GM19438 (cell line): ENCODE measurements around the gene MYT1.

Source experiments
- ATAC-seq: cut with Tn5 transposase; IDR thresholded peaks from one replicate; pipeline ENCODE4 v1.9.1; 2021; ENCODE audit warnings: low read depth; ENCODE audit not compliant: unreplicated experiment

Gene MYT1

DNA sequence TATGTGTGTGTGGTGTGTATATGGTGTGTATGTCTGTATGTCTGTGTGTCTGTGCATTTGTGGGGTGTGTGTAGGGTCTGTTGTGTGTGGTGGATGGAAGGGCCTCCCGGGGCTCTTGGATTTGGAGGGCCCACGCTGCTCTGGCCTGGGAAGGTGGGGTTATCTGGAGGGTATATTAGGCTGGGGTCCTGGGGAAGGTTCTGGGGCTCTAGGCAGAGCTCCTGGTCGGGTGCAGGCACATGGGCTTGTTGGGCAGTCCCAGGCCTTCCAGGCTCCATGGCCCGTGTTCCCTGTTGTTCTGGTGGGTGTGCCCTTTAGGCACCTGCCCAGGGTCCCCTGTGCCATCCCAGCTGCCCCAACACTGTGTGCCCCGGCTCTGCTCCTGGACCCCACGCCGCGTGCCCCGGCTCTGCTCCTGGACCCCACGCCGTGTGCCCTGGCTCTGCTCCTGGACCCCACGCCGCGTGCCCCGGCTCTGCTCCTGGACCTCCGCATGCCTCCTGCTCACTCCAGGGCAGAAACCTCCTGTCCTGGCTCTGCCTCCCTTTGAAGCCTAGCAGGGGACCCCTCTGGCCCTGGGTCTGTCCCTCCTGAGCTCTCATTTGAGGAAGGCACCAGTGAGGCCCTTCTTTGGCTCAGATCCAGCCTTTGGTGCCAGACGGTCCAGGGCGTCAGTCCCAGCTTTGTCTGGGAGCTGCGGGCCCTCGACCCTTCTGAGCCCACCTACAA is 10.2 kb upstream of the MYT1 start:
- no peak for ATAC-seq

DNA sequence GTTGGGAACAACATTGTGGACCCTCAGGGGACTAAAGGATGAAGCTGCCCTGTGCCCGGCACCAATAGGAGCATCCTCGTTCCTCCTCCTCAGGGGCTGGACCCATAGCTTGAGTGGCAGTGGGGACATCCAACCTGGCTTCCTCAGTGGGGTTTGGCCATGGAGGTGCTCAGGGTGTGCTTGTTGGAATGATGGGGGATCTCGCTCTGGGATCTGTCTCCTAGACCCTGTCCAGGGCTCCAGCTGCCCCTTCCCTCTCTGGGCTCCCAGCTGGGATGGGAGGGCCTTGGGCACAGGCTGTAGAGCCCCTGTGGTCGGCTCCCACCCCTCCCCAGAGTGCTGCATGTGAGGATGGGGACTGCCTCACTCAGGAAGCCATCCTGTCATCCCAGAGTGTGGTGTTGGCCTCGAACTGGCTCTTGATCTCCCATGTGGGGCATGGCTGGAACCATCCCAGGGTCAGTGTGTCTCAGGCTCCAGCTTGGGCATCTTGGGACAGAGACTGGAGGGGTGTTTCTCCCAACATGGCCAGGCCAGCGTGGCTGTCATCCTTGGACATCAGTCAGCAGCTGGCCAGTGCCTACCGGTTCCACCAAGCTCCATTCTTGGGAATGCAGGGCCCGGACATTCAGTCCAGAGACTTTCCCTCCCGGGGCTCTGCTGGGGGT is 9.5 kb upstream of the MYT1 start:
- no peak for ATAC-seq

DNA sequence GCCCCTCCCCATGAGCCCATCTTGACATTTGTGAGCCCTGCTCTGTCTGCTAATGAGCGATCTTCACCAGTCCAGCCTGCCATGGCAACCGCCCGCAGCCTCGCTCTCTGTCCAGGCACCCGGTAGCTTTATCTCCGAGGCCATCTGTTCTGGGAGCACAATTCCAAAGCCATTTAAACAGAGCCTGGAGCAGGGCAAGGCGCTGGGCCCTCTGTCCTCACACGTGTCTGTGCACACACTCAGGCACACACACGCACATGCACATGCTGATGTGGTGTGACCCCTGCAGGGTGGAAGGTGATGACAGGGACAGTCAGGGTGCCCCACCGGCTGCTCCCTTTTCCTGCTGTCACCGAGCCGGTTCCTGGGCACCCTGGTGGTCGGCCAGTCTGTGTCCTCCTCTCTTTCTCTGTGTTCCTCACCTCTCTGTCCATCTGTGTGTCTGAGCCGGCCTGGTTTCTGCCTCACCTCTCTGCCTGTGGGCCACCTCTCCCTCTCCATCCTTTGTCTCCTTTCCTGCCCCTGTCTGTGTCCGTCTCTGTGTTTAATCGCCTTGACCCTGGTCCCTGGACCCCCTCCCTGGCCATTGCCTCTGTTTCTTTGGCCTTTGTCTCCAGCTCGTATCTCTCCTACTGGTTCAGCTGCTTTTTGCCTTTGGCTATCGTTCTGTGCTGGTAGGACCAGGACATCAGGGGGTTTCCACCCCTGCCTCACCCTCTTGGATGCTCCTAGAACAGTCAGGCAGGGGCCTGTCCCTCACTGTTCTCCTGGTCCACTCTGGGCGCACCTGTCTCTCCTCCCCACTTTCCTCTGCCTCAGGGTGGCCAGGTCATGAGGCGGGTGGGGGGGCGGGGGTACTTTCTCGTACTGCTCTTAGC is 8.8 kb upstream of the MYT1 start:
- ATAC-seq = no peak

DNA sequence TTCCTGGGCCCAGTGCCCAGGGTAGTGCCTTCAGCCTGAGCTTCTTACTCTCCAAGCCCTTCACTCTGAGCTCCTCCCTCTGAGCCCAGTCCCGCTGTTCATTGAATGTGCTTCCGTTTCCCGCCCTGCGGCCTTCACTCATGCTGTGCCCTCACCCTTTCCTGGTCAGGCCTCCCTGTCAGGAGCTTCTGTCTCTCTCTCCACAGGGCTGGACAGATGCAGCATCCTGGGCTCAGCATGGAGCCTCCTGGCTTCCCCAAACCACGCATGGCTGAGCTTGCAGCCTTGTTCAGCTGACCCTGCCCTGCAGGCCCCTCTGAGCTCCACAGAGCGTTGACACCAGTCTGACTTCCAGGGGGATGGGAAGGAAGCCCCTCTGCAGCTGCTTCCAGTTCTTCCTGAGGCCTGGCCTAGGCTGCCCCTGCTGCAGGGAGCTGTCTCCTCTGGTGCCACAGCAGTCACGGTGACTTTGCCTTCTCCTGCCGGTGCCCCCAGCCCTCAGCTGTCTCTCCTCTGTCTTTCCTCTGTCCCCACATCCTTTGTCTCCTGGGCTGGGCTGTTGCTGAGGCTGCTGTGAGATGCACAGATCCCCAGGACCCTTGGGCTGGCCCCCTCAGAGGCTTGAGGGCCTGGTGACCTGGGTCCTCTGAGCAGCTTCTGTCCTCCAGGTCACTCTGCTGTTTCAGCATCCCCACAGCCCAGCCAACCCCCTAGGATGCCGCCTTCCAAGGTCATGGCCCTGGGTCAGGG is 7.9 kb upstream of the MYT1 start:
- ATAC-seq = no peak

DNA sequence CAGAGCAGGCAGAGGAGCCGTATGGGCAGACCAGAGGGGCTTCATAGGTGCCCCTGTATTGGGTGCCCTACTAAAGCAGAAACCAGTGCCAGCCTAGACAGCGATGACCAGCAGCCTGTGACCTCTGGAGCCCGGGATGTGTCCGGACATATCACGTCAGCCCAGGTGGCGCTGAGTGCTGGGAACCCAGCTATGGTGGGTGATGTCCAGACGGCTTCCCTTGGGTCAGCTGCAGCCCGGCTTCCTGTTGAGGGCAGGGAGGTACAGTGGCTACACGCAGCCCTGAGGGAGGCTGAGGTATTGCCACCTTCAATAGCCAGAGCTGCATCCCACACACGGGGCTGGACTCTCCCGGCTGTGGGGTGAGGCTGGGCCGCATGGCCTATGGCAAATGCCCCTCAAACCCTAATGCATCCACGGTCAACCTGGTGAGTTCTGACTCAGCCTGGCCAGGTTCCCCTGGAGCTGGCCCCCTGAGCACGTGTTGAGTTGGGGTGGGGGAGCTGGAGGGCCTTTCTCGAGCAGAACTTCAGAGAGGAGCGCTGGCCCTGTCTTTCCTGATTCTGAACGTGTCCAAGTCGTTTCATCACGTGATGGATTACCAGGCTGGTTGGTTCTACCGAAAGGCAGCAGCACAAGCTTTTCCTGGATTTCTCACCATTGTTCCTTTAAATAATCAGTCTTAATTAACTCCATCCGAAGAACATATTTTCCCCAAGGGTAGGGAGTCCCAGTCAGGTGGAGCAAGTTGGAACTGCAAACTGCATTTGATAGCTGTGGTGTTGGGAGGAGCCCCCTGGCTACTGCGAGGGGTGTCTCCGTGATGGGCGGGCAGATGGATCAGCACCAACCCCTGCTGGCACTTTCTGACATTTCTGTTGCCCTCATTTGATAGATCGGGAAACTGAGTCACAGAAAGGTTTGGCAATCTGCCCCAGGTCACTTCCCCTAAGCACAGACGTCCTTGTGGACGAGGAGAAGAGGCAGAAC is 7.1 kb upstream of the MYT1 start:
- no peak for ATAC-seq

DNA sequence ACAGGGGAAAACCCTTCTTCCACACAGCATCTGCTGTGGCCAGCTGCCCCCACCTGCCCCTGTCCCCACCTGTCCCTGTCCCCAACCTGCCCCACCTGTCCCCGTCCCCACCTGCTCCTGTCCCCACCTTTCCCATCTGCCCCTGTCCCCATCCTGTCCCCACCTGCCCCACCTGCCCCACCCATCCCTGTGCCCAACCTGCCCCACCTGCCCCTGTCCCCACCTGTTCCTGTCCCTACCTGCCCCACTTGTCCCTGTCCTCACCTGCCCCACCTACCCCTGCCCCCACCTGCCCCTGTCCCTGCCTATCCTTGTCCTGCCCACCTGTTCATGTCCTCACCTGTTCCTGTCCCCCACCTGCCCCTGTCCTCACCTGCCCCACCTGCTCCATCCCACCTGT is 6.4 kb upstream of the MYT1 start:
- no peak for ATAC-seq

DNA sequence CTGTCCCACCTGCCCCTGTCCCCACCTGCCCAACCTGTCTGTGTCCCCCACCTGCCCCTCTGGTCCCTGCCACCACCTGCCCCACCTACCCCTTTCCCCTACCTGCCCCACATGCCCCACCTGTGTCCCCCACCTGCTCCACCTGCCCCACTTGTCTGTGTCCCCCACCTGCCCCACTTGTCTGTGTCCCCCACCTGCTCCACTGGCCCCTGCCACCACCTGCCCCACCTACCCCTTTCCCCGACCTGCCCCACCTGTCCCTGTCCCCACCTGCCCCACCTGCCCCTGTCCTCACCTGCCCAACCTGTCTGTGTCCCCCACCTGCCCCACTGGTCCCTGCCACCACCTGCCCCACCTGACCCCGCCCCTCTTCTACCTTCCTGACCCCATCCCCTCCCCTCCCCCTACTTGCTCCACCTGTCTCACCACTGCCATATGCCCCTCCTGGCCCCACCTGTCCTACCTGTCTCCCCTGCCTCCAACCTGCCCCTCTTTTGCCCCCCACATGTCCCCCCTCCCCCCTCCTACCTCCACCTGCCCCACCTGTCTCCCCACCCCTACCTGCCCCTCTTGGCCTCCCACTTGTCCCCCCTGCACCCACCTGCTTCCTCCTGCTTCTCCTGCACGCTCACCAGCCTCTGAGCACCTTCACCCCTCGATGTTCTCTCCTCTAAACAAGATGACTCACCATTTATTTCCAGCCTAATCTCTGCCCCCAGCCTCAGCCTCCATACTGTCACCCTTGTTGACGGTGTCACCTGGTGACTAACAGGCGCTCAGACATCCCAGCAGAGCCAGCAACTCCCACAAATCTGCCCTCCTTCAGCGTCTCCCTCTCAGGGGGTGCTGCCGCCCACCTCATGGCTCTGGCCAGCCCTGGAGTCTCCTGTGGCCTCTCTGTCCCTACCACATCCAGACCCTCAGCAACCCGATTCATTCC is 5.6 kb upstream of the MYT1 start:
- no peak for ATAC-seq

DNA sequence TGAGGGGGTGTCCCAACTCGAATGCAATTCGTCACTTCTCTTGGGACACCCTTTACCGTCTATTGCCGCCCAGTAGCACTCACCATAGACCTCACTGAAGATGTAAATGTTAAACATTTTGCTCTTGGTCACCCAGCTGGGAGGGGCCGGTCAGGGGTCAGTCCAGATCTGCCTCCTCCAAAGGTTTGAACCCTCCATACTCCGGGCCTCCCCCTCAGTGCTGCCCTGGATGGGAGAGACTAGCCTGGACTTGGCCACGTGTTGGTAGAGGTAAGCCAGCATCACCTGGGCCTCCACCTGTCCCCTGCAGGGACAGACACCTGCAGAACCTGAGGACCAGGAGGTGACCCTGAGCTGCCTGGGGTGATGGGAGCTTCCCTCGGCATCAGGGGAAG is 5.0 kb upstream of the MYT1 start:
- no peak for ATAC-seq

DNA sequence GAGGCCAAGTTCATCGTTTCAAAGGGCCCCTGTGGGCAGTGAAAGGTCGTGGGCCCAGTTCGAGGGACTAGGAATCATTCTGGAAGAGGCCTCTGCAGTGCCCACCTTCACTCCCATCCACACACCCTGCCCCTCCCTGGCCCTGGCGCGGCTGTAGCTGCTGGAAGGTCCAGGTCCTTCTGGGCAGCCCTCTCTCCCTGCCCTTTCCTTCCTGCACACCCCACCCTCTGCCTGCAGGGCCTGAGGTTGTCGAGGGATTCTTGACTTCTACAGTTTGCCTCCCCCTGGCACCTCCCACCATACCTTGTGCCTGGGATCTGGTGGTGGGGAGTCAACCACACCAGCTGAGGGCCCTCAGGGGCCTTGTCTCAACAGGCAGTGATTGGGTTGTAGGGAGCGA is 4.5 kb upstream of the MYT1 start:
- ATAC-seq = no peak

DNA sequence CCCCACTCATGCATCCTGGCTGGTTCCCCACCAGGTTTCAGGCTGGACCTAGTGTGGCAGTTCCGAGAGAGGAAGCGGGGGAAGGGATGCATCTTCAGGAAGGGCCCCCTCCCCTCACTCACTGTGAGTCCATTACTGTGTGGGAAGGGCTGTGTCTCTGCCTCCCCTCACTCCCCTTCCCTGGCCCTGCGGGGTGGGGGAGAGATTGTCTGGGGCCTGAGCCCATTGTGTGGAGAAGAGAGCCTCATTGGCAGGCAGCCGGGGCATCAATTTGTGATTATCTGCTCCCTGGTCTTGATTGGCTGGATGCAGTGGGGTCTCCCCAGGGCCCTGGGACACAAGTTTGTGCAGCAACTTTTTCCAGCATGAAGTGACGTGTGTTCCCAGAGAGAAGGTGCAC is 4.1 kb upstream of the MYT1 start:
- ATAC-seq = no peak

DNA sequence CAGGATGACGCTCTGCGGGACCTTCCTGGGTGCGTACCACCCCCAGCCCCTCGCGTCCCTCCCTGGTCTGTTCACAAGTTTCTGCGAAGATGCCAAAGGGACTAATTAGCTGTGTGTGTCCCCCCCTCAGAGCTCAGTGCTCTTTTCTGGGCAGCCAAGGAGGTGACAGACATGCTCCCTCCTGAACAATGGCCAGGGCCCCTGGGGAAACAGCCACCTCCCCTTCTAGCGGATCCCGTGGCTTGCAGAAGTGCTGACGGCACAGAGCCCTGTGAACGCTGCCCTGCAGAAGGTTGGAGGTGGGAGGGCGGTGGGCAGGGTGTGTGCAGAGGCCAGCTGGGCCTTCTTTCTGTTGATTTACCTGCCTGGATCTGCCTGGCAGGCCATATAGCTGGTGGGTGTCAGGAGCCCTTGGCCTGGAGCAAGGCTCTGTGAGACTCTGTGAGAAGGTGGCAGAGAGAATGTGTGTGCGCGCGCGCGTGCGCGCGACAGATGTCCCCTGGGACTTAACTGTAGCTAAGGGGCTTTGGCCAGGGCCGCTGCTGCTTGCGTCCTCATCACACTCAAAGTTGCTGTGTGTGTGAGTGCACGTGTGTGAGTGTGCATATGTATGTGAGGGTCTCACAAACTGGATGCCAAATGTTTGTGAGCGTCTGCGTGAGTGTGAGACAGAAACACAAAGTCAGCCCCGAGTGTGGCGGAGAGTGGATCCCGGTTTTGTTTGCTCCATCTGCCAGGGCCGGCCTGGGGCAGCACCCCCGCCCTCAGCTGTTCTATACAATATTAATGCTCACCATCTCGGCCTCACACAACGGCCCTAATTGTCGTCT is 3.5 kb upstream of the MYT1 start:
- ATAC-seq = no peak

DNA sequence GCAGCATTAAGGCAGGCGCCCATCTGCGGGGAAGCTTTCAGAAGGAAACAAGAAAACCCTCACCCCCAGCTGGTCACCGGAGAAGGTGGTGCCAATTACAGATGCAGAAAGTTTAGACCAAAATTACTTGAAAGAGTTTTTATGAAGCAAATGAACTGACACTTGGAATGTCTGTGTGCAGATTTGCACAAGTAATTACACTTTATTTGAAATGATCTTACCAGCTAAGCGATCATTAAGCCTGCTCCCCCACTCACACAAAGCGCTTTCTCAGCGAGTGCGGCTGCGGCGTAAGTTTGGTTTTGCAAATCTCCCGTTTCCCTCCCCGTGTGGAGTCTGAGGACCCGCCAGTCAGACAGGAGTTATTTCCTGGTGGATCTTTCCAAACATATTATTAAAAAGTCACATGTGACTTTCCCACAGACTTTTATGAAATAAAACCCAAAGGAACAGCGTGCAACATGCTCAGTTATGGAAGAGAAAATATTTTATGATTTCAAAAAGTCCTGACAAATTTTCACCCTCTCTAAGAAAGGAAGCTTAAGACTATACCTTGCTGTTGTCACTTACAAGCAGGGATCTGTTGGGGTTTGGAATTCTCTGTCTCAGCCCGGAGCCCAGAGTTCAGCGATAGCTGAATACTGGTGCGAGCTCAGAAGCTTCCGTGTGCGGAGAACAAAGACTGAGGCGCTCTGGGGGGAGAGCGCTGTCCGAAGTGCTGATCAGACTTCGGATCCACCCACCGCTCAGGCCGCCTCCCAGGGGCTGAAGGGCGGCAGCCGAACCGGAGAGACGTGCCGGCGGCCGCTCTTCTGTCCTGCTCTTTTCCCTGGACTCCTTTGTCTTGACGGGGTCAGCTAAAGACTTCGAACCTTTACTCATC is 2.7 kb upstream of the MYT1 start:
- no peak for ATAC-seq

DNA sequence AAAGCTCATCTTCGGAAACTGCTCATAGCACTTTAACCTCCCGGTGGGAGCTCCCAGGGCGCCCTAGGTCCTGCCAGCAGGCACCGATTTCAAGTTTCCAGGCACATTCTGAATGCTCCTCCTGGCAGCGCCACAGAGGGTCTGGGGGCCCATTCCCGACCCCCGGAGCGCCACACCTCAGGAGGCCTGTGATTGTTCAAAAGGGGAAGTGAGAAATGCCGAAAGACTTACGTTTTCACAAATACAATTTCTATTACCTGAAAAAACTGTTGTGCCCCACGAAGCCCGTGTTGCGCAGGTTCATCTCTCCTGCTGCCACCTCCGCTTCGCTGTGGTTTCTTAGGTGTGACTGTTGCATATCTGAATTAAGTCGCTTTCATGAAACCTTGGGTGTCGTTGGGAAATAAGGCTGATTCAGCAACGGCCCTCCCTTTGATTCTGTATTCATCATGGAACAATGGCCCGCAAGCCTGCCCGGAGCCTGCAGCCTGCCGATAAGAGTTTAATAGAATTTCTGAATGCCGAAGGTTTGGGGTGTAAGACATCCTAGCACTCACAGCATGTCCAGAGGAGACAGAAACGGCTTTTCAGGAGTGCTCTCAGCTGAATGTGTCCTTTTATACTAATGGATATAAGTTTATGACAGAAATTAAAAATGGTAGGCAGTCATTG is 1.9 kb upstream of the MYT1 start:
- no peak for ATAC-seq

DNA sequence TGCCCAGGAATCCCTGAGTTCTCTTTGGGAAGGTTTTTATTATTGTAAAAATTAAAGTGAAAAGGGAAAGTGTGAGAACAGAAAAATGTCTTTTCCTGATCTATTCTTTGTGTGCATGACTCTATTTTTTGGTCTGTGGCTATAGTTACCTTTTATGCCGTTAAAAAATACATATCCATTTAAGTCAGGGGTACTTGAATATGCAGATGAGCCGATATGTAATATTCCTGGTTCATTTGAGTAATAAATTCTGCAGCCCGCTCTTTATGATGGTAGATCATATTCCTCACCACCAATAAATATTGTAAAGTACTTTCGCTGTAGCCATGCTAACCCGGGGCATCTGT is 503 bp upstream of the MYT1 start:
- ATAC-seq = no peak

DNA sequence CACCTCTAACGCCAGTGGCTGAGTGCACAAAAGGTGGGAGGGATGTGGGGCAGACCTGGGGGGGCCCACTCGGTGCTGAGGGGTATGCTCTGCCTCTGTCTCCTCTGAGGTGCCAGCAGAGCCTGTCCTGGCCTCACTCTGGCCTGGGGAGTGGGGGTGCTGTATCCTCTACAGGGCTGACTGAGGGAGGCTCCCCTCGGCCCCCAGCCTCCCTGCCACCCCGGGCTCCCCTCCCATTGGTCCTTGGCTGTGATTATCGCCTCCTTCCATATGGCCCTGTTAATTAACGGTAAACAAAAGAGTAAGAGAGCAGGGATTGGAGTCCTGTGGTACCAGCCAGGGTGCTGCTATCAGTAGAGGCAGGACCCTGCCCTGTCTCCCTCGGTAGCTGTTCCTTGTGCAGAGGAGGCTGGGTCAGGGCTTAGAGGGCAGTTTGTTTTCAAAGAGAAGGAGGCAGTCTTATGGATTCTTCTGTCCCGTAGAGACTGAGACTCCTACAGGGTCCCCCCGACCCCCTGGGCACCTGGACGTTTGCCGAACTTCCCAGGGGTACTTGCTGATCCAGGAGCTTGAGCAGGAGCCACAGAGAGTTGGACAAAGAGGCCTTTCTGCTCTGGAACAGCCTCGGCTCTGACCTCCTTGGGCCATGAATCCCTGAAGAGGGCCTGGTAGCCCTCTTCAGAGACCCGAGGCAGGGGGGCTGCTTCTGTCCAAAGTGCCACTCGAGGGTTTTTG is 1.8 kb downstream of the MYT1 start:
- no peak for ATAC-seq
